ENCODE measurements around the gene SGO1. TPM values are rescaled to one million over a fixed set of nuclear protein-coding genes. Genes with fewer than 3 reads are reported as not detected.

The SGO1 gene
- total RNA-seq, 1 donor from 2014 or later: 0.38 TPM

DNA sequence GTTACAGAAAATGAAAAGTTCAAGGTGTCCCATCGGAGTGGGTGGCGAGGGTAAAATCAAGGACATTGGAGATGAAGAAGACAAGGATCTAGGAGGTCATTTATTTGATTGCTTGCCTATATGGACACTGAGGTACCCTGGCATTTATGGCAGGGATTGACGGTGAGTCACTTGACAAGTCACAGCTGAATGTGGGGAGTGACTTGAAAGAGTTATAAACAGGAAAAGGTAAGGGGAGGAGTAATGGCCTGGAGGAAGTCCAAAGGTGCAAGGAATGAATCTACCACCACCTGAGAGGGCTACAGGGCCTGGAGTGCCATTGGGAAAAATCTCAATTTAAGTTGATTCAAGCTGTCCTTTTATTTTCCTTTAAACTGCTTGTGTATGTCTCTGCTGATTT lies 11.8 kb upstream of the SGO1 start:
- Histone ChIP-seq H3K4me1 (no peaks in the 10 kb centered on the region), H3K27ac (replicated peaks) (no peak overlapping the region), H3K4me3 (no peak overlapping the region), H3K36me3 (no peaks in the 10 kb centered on the region), H3K9me3 (replicated peaks) (no peaks in the 10 kb centered on the region), H3K27me3 (ENCODE audit: low read depth) (no peaks in the 10 kb centered on the region)
- intact Hi-C loops (cut with micrococcal nuclease): no loop called here
- TF ChIP-seq, protein P1, sequence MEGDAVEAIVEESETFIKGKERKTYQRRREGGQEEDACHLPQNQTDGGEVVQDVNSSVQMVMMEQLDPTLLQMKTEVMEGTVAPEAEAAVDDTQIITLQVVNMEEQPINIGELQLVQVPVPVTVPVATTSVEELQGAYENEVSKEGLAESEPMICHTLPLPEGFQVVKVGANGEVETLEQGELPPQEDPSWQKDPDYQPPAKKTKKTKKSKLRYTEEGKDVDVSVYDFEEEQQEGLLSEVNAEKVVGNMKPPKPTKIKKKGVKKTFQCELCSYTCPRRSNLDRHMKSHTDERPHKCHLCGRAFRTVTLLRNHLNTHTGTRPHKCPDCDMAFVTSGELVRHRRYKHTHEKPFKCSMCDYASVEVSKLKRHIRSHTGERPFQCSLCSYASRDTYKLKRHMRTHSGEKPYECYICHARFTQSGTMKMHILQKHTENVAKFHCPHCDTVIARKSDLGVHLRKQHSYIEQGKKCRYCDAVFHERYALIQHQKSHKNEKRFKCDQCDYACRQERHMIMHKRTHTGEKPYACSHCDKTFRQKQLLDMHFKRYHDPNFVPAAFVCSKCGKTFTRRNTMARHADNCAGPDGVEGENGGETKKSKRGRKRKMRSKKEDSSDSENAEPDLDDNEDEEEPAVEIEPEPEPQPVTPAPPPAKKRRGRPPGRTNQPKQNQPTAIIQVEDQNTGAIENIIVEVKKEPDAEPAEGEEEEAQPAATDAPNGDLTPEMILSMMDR (IDR thresholded peaks at IDR 0.05; ENCODE audit: borderline replicate concordance): no peak
- no peak for DNase-seq

DNA sequence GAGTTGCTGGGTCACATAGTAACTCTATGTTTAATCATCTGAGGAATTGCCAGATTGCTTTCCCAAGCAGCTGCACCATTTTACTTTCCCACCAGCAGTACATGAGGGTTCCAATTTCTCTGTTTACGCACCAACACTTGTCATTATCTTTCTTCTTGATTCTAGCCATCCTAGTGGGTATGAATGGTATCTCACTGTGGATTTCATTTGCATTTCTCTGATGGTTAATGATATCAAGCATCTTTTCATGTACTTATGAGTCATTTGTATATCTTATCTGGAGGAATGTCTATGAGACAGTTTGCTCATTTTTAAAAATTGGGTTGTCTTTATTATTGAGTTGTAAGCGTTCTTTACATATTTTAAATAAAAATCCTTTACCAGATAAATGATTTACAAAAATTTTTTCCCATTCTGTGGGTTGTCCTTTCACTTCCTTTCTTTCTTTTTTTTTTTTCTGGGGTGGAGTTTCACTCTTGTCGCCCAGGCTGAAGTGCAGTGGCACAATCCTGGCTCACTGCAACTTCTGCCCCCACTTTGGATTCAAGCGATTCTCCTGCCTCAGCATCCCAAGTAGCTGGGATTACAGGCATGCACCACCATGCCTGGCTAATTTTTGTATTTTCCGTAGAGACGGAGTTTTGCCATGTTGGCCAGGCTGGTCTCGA lies 8.9 kb upstream of the SGO1 start:
- H3K36me3 ChIP-seq: no peaks in the 10 kb centered on the region
- intact Hi-C loops (cut with micrococcal nuclease): no loop called here
- no peaks in the 10 kb centered on the region for H3K9me3 ChIP-seq (replicated peaks)
- TF ChIP-seq, protein P1 (IDR thresholded peaks at IDR 0.05; ENCODE audit: borderline replicate concordance): no peak
- H3K27ac ChIP-seq (replicated peaks): no peak overlapping the region
- no peak for DNase-seq
- H3K4me3 ChIP-seq: no peak overlapping the region
- no peaks in the 10 kb centered on the region for H3K4me1 ChIP-seq
- H3K27me3 ChIP-seq (ENCODE audit: low read depth): no peaks in the 10 kb centered on the region

DNA sequence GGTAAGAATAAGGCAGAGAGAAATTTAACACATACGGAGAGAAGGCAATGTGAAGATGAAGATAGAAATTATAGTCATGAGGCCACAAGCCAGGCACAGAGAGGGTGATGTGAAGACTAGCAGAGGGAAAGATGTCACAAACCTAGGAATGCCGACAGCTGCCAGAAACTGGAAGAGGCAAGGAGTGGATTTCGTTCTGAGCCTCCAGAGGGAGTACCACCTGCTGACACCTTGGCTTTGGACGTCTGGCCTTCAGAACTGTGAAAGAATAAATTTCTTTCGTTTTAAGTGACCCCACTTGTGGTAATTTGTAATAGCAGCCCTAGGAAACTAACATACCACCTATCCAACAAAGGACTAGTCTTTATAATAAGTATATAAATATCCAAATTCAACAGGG lies 5.0 kb upstream of the SGO1 start:
- Histone ChIP-seq H3K36me3 (no peaks in the 10 kb centered on the region), H3K9me3 (replicated peaks) (no peaks in the 10 kb centered on the region), H3K27ac (replicated peaks) (no peak overlapping the region), H3K4me3 (no peak overlapping the region), H3K4me1 (peaks cover 13% of the 10 kb centered on the region), H3K27me3 (ENCODE audit: low read depth) (no peaks in the 10 kb centered on the region)
- intact Hi-C loops (cut with micrococcal nuclease): no loop called here
- TF ChIP-seq, protein P1 (IDR thresholded peaks at IDR 0.05; ENCODE audit: borderline replicate concordance): no peak
- DNase-seq: no peak

DNA sequence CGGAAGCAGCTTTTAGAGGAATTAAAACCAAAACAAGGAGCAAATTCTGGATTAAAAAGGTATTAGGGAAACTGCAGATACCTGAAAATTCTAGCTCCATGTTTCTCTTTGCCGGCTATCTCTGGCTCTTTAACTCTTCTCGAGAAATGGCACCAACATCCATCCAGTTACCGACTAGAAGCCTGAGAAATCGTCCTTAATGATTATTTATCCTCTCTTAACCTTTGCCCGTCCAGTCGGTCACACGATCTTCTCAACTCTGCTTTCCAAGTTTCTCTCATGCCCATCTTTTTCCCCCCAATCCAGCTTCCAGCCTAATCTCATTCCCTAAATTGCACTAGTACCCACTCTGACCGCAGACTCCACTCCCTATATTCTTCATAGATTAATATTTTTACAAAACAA lies 596 bp upstream of the SGO1 start:
- no peaks in the 10 kb centered on the region for H3K9me3 ChIP-seq (replicated peaks)
- H3K4me1 ChIP-seq: peaks cover 32% of the 10 kb centered on the region
- no peaks in the 10 kb centered on the region for H3K27me3 ChIP-seq (ENCODE audit: low read depth)
- intact Hi-C loops (cut with micrococcal nuclease): no loop called here
- H3K36me3 ChIP-seq: no peaks in the 10 kb centered on the region
- peak overlapping the region; percentile 93 for H3K27ac ChIP-seq (replicated peaks)
- TF ChIP-seq, protein P1 (IDR thresholded peaks at IDR 0.05; ENCODE audit: borderline replicate concordance): no peak
- H3K4me3 ChIP-seq: peak overlapping the region; percentile 73
- no peak for DNase-seq

DNA sequence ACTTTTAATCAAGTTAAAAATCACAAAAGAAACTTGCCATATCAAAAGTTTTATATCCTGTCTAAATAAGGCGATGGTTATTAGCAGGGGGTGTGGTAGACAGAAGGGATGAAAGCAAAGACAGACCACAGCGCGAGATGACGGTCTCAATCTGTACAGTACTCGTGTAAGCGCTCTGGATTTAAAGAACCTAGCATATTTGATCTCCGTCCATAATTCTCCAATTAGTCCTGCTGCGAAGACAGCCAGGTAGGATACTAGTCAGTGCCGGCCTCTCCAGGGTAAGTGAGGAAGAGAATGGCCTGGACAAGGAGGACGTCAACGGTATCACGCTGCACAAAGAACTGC lies 701 bp downstream of the SGO1 start:
- Histone ChIP-seq H3K27ac (replicated peaks) (no peak overlapping the region), H3K4me3 (peak overlapping the region; percentile 73), H3K4me1 (peaks cover 34% of the 10 kb centered on the region), H3K36me3 (no peaks in the 10 kb centered on the region), H3K27me3 (ENCODE audit: low read depth) (no peaks in the 10 kb centered on the region), H3K9me3 (replicated peaks) (no peaks in the 10 kb centered on the region)
- TF ChIP-seq, protein P1 (IDR thresholded peaks at IDR 0.05; ENCODE audit: borderline replicate concordance): no peak
- no peak for DNase-seq
- intact Hi-C loops (cut with micrococcal nuclease): no loop called here
